Measurements from ENCODE around the gene ZSCAN2. TPM values are rescaled to one million over a fixed set of nuclear protein-coding genes. Genes with fewer than 3 reads are reported as not detected.

ZSCAN2 gene
- total and polyA plus RNA-seq, 2 of the 8 experiments (the other 6 are each of a cell fraction or from before 2014, with no cell fraction given): 23.6 to 52.4 TPM

GRCh38 chr15:84634228-84634837, 33.5 kb downstream of the ZSCAN2 start:
- H2BK5ac ChIP-seq (ENCODE audit: low read depth, low read length): no peak overlapping the region
- H2BK15ac ChIP-seq (ENCODE audit: low read length): no peak overlapping the region
- WGBS, 2 experiments (ENCODE audit: extremely low coverage in 1 of 2, insufficient coverage in 1 of 2, insufficient read length in 1 of 2, insufficient replicate concordance in 2 of 2, low coverage in 1 of 2, low lambda C conversion rate in 2 of 2, missing lambda C conversion rate in 1 of 2): 33% methylated on average over 23 of the region's 23 CpGs; no CpG with 5 or more reads in 1 of the 2 experiments
- H3K56ac ChIP-seq (replicated peaks; ENCODE audit: insufficient read length, low read depth, low read length): no peak overlapping the region
- H2BK120ac ChIP-seq (replicated peaks; ENCODE audit: low read depth, low read length): no peak overlapping the region
- H3K27ac ChIP-seq (ENCODE audit: low read depth, low read length): no peak overlapping the region
- no peak overlapping the region for H4K8ac ChIP-seq (ENCODE audit: extremely low read depth, insufficient read depth, low read length)
- no peak overlapping the region for H3K9ac ChIP-seq (replicated peaks in 1 of 4; ENCODE audit: extremely low read depth in 1 of 4, low read depth in 3 of 4, low read length in 3 of 4)
- no peak overlapping the region for H3K23ac ChIP-seq (ENCODE audit: insufficient read length)
- peaks cover 0 to 21% (median 2%) of the 10 kb centered on the region in 4 experiments; a peak in 5 of 7 replicates for H3K27me3 ChIP-seq (replicated peaks in 1 of 4; ENCODE audit: control insufficient read depth in 3 of 4, extremely low read depth in 1 of 4, insufficient read depth in 3 of 4, low read length in 3 of 4)
- H4K20me1 ChIP-seq (replicated peaks in 1 of 2; ENCODE audit: control insufficient read depth in 1 of 2, insufficient read depth in 2 of 2, low read length in 2 of 2): peaks cover 0 to 2% of the 10 kb centered on the region in 2 experiments
- H3K4me1 ChIP-seq (replicated peaks in 1 of 4; ENCODE audit: control insufficient read depth in 3 of 4, insufficient read depth in 4 of 4, low read length in 3 of 4): peaks cover 0 to 6% (median 4%) of the 10 kb centered on the region in 4 experiments; a peak in 6 of 7 replicates
- no peak overlapping the region for H3K4ac ChIP-seq (replicated peaks; ENCODE audit: insufficient read length, low read depth, low read length)
- H3K18ac ChIP-seq (ENCODE audit: extremely low read depth, low read length): no peak overlapping the region
- peak overlapping the region; percentile 43 to 71 (median 59) for H3K4me3 ChIP-seq (ENCODE audit: extremely low read depth in 1 of 4, insufficient read depth in 2 of 4, low read depth in 3 of 4, low read length in 4 of 4)
- 0 out of 2 replicates have a peak, but pooled peaks have one; percentile 5 for TF ChIP-seq CREB1 (IDR thresholded peaks at IDR 0.05)
- TF ChIP-seq TEAD4 (IDR thresholded peaks at IDR 0.05; ENCODE audit: low read depth, low read length): no peak
- no peak overlapping the region for H2BK20ac ChIP-seq (ENCODE audit: low read length)
- no peaks in the 10 kb centered on the region; the same call in 1 of the 2 replicates for H3K79me1 ChIP-seq (ENCODE audit: low read depth, low read length)
- H4K91ac ChIP-seq (replicated peaks; ENCODE audit: insufficient read length, low read length): no peak overlapping the region
- H2BK12ac ChIP-seq (ENCODE audit: low read depth, low read length): no peak overlapping the region
- H4K5ac ChIP-seq (ENCODE audit: insufficient read length, low read depth, low read length): no peak overlapping the region
- 0 out of 2 replicates have a peak overlapping the region, but pooled peaks have one; percentile 48 for H2AFZ ChIP-seq (ENCODE audit: low read length)
- H3K4me2 ChIP-seq (ENCODE audit: insufficient read depth in 1 of 2, low read depth in 2 of 2, low read length in 2 of 2): peak overlapping the region; percentile 96 to 99
- no peak for FAIRE-seq
- DNase-seq (ENCODE audit: low read depth in 1 of 2, low spot score in 2 of 2): no peak
- H2AK5ac ChIP-seq (ENCODE audit: low read depth, low read length): no peak overlapping the region
- no peaks in the 10 kb centered on the region for H3K79me2 ChIP-seq (ENCODE audit: control insufficient read depth in 1 of 2, insufficient read depth in 2 of 2, low read length in 2 of 2)
- H3K14ac ChIP-seq (ENCODE audit: insufficient read length): no peak overlapping the region
- ChIA-PET POLR2A (ENCODE audit: partially characterized antibody) (interaction anchor here (0.9 to 9.2 kb wide), 7 partner anchors 9 to 32 kb away, joined by 3 to 134 read pairs (median 5); partner anchors contain the start of gene ZSCAN2), CTCF (ENCODE audit: partially characterized antibody) (interaction anchor here (0.9 to 3.3 kb wide), 9 partner anchors 11 to 68 kb away, joined by 3 to 24 read pairs (median 4); no protein-coding TSS in a partner anchor)
- H3K36me3 ChIP-seq (ENCODE audit: control insufficient read depth in 2 of 4, insufficient read depth in 4 of 4, low read length in 3 of 4): no peaks in the 10 kb centered on the region
- H3K23me2 ChIP-seq (ENCODE audit: low read depth, low read length): peaks cover 17% of the 10 kb centered on the region
- H3K9me3 ChIP-seq (ENCODE audit: insufficient read depth in 2 of 2, low read depth in 1 of 2, low read length in 1 of 2): no peaks in the 10 kb centered on the region

All from H1 (cell line).